ENCODE data around the gene RBAK. TPM values are rescaled to one million over a fixed set of nuclear protein-coding genes. Genes with fewer than 3 reads are reported as not detected.
A peak's percentile ranks its signal among the peaks of the same experiment; 100 is the strongest.
"Not testable (repeated sequence)": the region's sequence is repeated elsewhere in the genome, so short reads cannot be mapped to it uniquely, and the experiment has no call there.

The RBAK gene
- total RNA-seq (2014; rRNA removed; shearing (Covaris generic)) = 7.5 and 8.4 TPM in 2 replicates

- H3K27me3 ChIP-seq (replicated peaks) = no peaks in the 10 kb centered on the region
- H3K4me1 ChIP-seq (replicated peaks) = peaks cover 3% of the 10 kb centered on the region
- peak within 1 kb of the TSS; percentile 86 for H3K4me3 ChIP-seq
- H3K27ac ChIP-seq = peak within 1 kb of the TSS; percentile 77
- peak; percentile 92 to 98 for DNase-seq (ENCODE audit: low read depth in 1 of 2, low spot score in 2 of 2)
- H3K9me3 ChIP-seq (replicated peaks) = no peaks in the 10 kb centered on the region
- peaks cover 19% of the 10 kb centered on the region for H3K36me3 ChIP-seq
These were observed at the start of gene RBAK for GRCh38 chr7:5045558-5046396. Gene RBAK (plus strand): TSS chr7:5045860. CDS start chr7:5048077, 2,217 bp downstream.

- H3K27ac ChIP-seq = no peak overlapping the region
- no peak overlapping the region for H3K4me3 ChIP-seq
- peaks cover 64% of the 10 kb centered on the region for H3K36me3 ChIP-seq
- no peaks in the 10 kb centered on the region for H3K4me1 ChIP-seq (replicated peaks)
- DNase-seq (ENCODE audit: low read depth in 1 of 2, low spot score in 2 of 2) = peak in 1 of 2 experiments; percentile 39
- H3K27me3 ChIP-seq (replicated peaks) = no peaks in the 10 kb centered on the region
- no peaks in the 10 kb centered on the region for H3K9me3 ChIP-seq (replicated peaks)
These were observed 48.9 kb upstream of the RBAK start for GRCh38 chr7:4996696-4997222.

GRCh38 chr7:4998244-4998643 lies 47.4 kb upstream of the RBAK start:
- Histone ChIP-seq H3K9me3 (replicated peaks) (no peaks in the 10 kb centered on the region), H3K27me3 (replicated peaks) (no peaks in the 10 kb centered on the region), H3K36me3 (peaks cover 50% of the 10 kb centered on the region), H3K27ac (no peak overlapping the region), H3K4me1 (replicated peaks) (no peaks in the 10 kb centered on the region), H3K4me3 (no peak overlapping the region)
- peak in 1 of 2 experiments; percentile 33 for DNase-seq (ENCODE audit: low read depth in 1 of 2, low spot score in 2 of 2)

GRCh38 chr7:4998910-4999309 lies 46.8 kb upstream of the RBAK start:
- Histone ChIP-seq H3K27ac (no peak overlapping the region), H3K4me3 (no peak overlapping the region), H3K9me3 (replicated peaks) (no peaks in the 10 kb centered on the region), H3K36me3 (peaks cover 45% of the 10 kb centered on the region), H3K4me1 (replicated peaks) (no peaks in the 10 kb centered on the region), H3K27me3 (replicated peaks) (no peaks in the 10 kb centered on the region)
- DNase-seq (ENCODE audit: low read depth in 1 of 2, low spot score in 2 of 2) = peak in 1 of 2 experiments; percentile 44

- H3K4me3 ChIP-seq = no peak overlapping the region
- no peaks in the 10 kb centered on the region for H3K4me1 ChIP-seq (replicated peaks)
- H3K9me3 ChIP-seq (replicated peaks) = no peaks in the 10 kb centered on the region
- DNase-seq (ENCODE audit: low read depth in 1 of 2, low spot score in 2 of 2) = peak in 1 of 2 experiments; percentile 30
- H3K27me3 ChIP-seq (replicated peaks) = no peaks in the 10 kb centered on the region
- peaks cover 39% of the 10 kb centered on the region for H3K36me3 ChIP-seq
- no peak overlapping the region for H3K27ac ChIP-seq
These were observed 46.2 kb upstream of the RBAK start for GRCh38 chr7:4999369-4999950.

- Histone ChIP-seq H3K4me3 (no peak overlapping the region), H3K36me3 (peaks cover 33% of the 10 kb centered on the region), H3K27ac (no peak overlapping the region), H3K4me1 (replicated peaks) (no peaks in the 10 kb centered on the region), H3K27me3 (replicated peaks) (no peaks in the 10 kb centered on the region), H3K9me3 (replicated peaks) (no peaks in the 10 kb centered on the region)
- DNase-seq (ENCODE audit: low read depth in 1 of 2, low spot score in 2 of 2) = no peak
These were observed 44.7 kb upstream of the RBAK start for GRCh38 chr7:5001003-5001402.

- H3K9me3 ChIP-seq (replicated peaks) = no peaks in the 10 kb centered on the region
- DNase-seq (ENCODE audit: low read depth in 1 of 2, low spot score in 2 of 2) = peak in 1 of 2 experiments; percentile 36
- no peak overlapping the region for H3K4me3 ChIP-seq
- peaks cover 24% of the 10 kb centered on the region for H3K36me3 ChIP-seq
- no peaks in the 10 kb centered on the region for H3K27me3 ChIP-seq (replicated peaks)
- H3K27ac ChIP-seq = no peak overlapping the region
- H3K4me1 ChIP-seq (replicated peaks) = no peaks in the 10 kb centered on the region
These were observed 43.7 kb upstream of the RBAK start for GRCh38 chr7:5001911-5002310.

DNA sequence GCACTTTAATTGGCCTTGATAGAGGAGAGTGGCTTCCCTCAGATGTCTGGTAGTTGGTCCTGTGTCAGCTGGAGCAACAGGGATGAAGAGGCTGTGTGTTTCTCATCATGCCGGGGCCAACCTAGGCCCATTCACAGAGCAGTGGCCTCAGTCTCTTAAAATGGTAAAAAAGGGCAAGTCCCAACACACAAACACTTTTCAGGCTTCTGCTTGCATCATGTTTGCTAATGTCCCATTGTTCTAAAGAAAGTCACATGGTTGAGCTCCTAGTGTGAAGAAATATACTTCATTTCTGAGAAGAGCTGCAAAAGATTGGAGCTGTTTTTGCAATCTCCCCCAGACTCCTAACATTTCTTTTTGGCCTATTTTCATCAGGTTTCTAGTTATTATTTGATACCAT lies 40.6 kb upstream of the RBAK start:
- Histone ChIP-seq H3K27me3 (replicated peaks) (no peaks in the 10 kb centered on the region), H3K4me1 (replicated peaks) (no peaks in the 10 kb centered on the region), H3K27ac (no peak overlapping the region), H3K9me3 (replicated peaks) (0 out of 2 replicates have a peak, but pooled peaks cover 2% of the 10 kb centered on the region), H3K36me3 (peaks cover 17% of the 10 kb centered on the region), H3K4me3 (no peak overlapping the region)
- DNase-seq (ENCODE audit: low read depth in 1 of 2, low spot score in 2 of 2) = peak in 1 of 2 experiments; percentile 16

- peak in 1 of 2 experiments; percentile 36 for DNase-seq (ENCODE audit: low read depth in 1 of 2, low spot score in 2 of 2)
- H3K9me3 ChIP-seq (replicated peaks) = 0 out of 2 replicates have a peak, but pooled peaks cover 2% of the 10 kb centered on the region
- no peaks in the 10 kb centered on the region for H3K27me3 ChIP-seq (replicated peaks)
- H3K36me3 ChIP-seq = peaks cover 24% of the 10 kb centered on the region
- H3K4me3 ChIP-seq = no peak overlapping the region
- no peaks in the 10 kb centered on the region for H3K4me1 ChIP-seq (replicated peaks)
- no peak overlapping the region for H3K27ac ChIP-seq
These were observed 32.7 kb upstream of the RBAK start for GRCh38 chr7:5012985-5013384.

- not testable (repeated sequence) for H3K27me3 ChIP-seq (replicated peaks); DNase-seq (ENCODE audit: low read depth in 1 of 2, low spot score in 2 of 2); H3K36me3 ChIP-seq; H3K4me3 ChIP-seq; H3K27ac ChIP-seq; H3K9me3 ChIP-seq (replicated peaks); H3K4me1 ChIP-seq (replicated peaks)
These were observed 29.7 kb upstream of the RBAK start for GRCh38 chr7:5015936-5016335.

- H3K27me3 ChIP-seq (replicated peaks); H3K9me3 ChIP-seq (replicated peaks); DNase-seq (ENCODE audit: low read depth in 1 of 2, low spot score in 2 of 2); H3K27ac ChIP-seq; H3K36me3 ChIP-seq; H3K4me1 ChIP-seq (replicated peaks); H3K4me3 ChIP-seq: not testable (repeated sequence)
These were observed 28.0 kb upstream of the RBAK start for GRCh38 chr7:5017626-5018025.

DNA sequence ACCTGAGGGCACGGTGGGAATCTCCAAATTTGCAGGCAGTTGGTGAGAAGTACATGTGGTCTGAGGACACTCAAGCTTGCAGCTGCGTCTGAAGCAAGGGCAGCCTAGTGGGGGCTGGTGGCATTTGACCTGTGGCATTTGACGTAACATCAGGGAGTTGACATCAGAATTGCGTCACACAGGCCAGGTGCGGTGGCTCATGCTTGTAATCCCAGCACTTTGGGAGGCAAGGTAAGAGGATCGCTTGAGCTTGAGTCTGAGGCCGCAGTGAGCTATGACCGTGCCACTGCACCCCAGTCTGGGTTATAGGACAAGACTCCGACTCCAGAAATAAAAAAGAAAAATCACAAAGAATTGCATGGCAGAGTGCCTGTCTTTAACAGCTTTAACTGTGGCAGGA lies 25.6 kb upstream of the RBAK start:
- no peaks in the 10 kb centered on the region for H3K27me3 ChIP-seq (replicated peaks)
- DNase-seq (ENCODE audit: low read depth in 1 of 2, low spot score in 2 of 2) = no peak

GRCh38 chr7:5020976-5021550 lies 24.6 kb upstream of the RBAK start:
- H3K4me1 ChIP-seq (replicated peaks); H3K27me3 ChIP-seq (replicated peaks); DNase-seq (ENCODE audit: low read depth in 1 of 2, low spot score in 2 of 2); H3K27ac ChIP-seq; H3K9me3 ChIP-seq (replicated peaks); H3K4me3 ChIP-seq; H3K36me3 ChIP-seq: not testable (repeated sequence)

More for the DNA sequence above, 25.6 kb upstream of the RBAK start:
- Histone ChIP-seq H3K4me1 (replicated peaks) (no peaks in the 10 kb centered on the region), H3K27ac (no peak overlapping the region), H3K4me3 (no peak overlapping the region), H3K9me3 (replicated peaks) (peaks cover 10% of the 10 kb centered on the region; the same call in 1 of the 2 replicates), H3K36me3 (peaks cover 9% of the 10 kb centered on the region)

- not testable (repeated sequence) for H3K27ac ChIP-seq; H3K36me3 ChIP-seq; H3K4me1 ChIP-seq (replicated peaks); H3K9me3 ChIP-seq (replicated peaks); H3K4me3 ChIP-seq; H3K27me3 ChIP-seq (replicated peaks)
- DNase-seq (ENCODE audit: low read depth in 1 of 2, low spot score in 2 of 2) = peak in 1 of 2 experiments; percentile 33
These were observed 22.0 kb upstream of the RBAK start for GRCh38 chr7:5023626-5024025.
